GM12878 (cell line): Measurements from ENCODE around the gene SCNN1A. TPM values are rescaled to one million over a fixed set of nuclear protein-coding genes. Genes with fewer than 3 reads are reported as not detected.

Source experiments
- ATAC-seq: fragments of 200-7000 bp; cut with Tn5 transposase; 3 replicates; pipeline ENCODE4 v1.9.1; 2020; ENCODE audit warnings: mild to moderate bottlenecking, moderate library complexity
- BruUV-seq: library from RNA; stranded (reverse); fragments of 400-500 nt; replicated peaks from 2 replicates; lab custom pipeline; 2021; lab: Mats Ljungman, UMichigan
- CTCF ChIA-PET: fragments of 300-600 bp; sonication (Branson Sonifier 250); formaldehyde crosslinking; extraction: SDS; loops from one replicate; lab custom pipeline; 2021; ENCODE audit warnings: inconsistent platforms; lab: Yijun Ruan, JAX
- POLR2A ChIA-PET: fragments of 350-600 bp; formaldehyde crosslinking; extraction: SDS; loops from one replicate; lab custom pipeline; 2021; ENCODE audit warnings: inconsistent platforms; lab: Charles Lee
- RAD21 ChIA-PET: fragments of 300-600 bp; sonication (Branson Sonifier 250); formaldehyde crosslinking; loops from one replicate; lab custom pipeline; 2023; ENCODE audit warnings: antibody characterized with exemption; ENCODE audit not compliant: unreplicated experiment; lab: Charles Lee
- SMC1A ChIA-PET: fragments of 300-600 bp; sonication (Branson Sonifier 250); formaldehyde crosslinking; loops from one replicate; lab custom pipeline; 2023; ENCODE audit not compliant: unreplicated experiment, uncharacterized antibody; lab: Charles Lee
- DNase-seq: peaks from one replicate; pipeline ENCODE4 v3.0.0-alpha.2; 2011; ENCODE audit warnings: low read depth, low spot score
- FAIRE-seq: peaks from 3 replicates; lab custom pipeline; 2011; peaks lifted over from hg19 to GRCh38; lab: Jason Lieb, UNC
- H2AFZ ChIP-seq: 2 replicates; pipeline ENCODE4 v1.6.0; 2011; ENCODE audit warnings: low read depth, low read length, control low read depth; ENCODE audit not compliant: control insufficient read depth
- H3K27ac ChIP-seq: 2 replicates; pipeline ENCODE4 v1.5.1; 2011; ENCODE audit warnings: control low read depth; ENCODE audit not compliant: control insufficient read depth, insufficient read depth
- H3K27me3 ChIP-seq, 2 experiments: replicated peaks in 1 of 2; 2 replicates each; pipeline versions ENCODE4 v1.6.0 to v1.6.1; 2011; ENCODE audit warnings: low read length in 1 of 2; ENCODE audit not compliant: control insufficient read depth in 2 of 2, insufficient read depth in 2 of 2
- H3K36me3 ChIP-seq, 2 experiments: 2 replicates each; pipeline ENCODE4 v1.5.1; 2011; ENCODE audit warnings: low read length in 1 of 2; ENCODE audit not compliant: control insufficient read depth in 2 of 2, insufficient read depth in 2 of 2
- H3K4me1 ChIP-seq: 2 replicates; pipeline ENCODE4 v1.6.1; 2011; ENCODE audit warnings: mild to moderate bottlenecking, low read length, moderate library complexity, mixed read lengths; ENCODE audit not compliant: control insufficient read depth, insufficient read depth
- H3K4me2 ChIP-seq: 2 replicates; pipeline ENCODE4 v1.6.0; 2011; ENCODE audit warnings: control low read depth; ENCODE audit not compliant: control insufficient read depth, insufficient read depth
- H3K4me3 ChIP-seq: fragments of 200-600 bp; sonication (generic); 2 replicates; pipeline ENCODE4 v1.5.1; 2016
- H3K79me2 ChIP-seq: 2 replicates; pipeline ENCODE4 v1.6.0; 2011; ENCODE audit warnings: low read length; ENCODE audit not compliant: control insufficient read depth, insufficient read depth
- H3K9ac ChIP-seq: 2 replicates; pipeline ENCODE4 v1.8.0; 2011; ENCODE audit warnings: low read length, control low read depth, mixed read lengths; ENCODE audit not compliant: control insufficient read depth, insufficient read depth
- H3K9me3 ChIP-seq: replicated peaks from 3 replicates; pipeline ENCODE4 v1.5.1; 2011; ENCODE audit warnings: mild to moderate bottlenecking, low read length; ENCODE audit not compliant: control insufficient read depth, insufficient read depth
- H4K20me1 ChIP-seq: 2 replicates; pipeline ENCODE4 v1.6.0; 2011; ENCODE audit not compliant: control insufficient read depth, insufficient read depth
- ETV6 ChIP-seq, 2 experiments: fragments of 450-650 bp in 1 of 2; IDR thresholded peaks in 1 of 2; conservative IDR thresholded peaks in 1 of 2; 2 replicates each; pipeline ENCODE4 v1.6.1; 2014; ENCODE audit warnings: antibody characterized with exemption in 1 of 2, borderline replicate concordance in 1 of 2, low read depth in 1 of 2, mild to moderate bottlenecking in 1 of 2, moderate library complexity in 1 of 2
- HDAC2 ChIP-seq: fragments of 200-600 bp; sonication (generic); IDR thresholded peaks from 2 replicates; pipeline ENCODE4 v1.6.1; 2017
- IRF4 ChIP-seq: IDR thresholded peaks from 2 replicates; pipeline ENCODE4 v1.6.1; 2011; ENCODE audit warnings: low read depth, low read length
- KLF5 ChIP-seq: fragments of 450-650 bp; IDR thresholded peaks from 2 replicates; pipeline ENCODE4 v1.6.1; 2014; ENCODE audit warnings: mild to moderate bottlenecking; ENCODE audit not compliant: partially characterized antibody
- MEF2A ChIP-seq: IDR thresholded peaks from 2 replicates; pipeline ENCODE4 v1.6.1; 2011; ENCODE audit warnings: low read depth, mild to moderate bottlenecking, low read length, moderate library complexity; ENCODE audit not compliant: insufficient read depth
- ZNF217 ChIP-seq: fragments of 450-650 bp; IDR thresholded peaks from 2 replicates; pipeline ENCODE4 v1.6.1; 2017; ENCODE audit warnings: antibody characterized with exemption, mild to moderate bottlenecking
- WGBS: methylation state at CpG from one replicate; pipeline ENCODE4 v1.1.6; 2016; ENCODE audit warnings: low lambda C conversion rate; ENCODE audit not compliant: insufficient replicate concordance, insufficient coverage; ENCODE audit errors: missing lambda C conversion rate; 5-methylcytosine and 5-hydroxymethylcytosine counted together
- in situ Hi-C: fragments of 300-500 bp; cut with MboI; formaldehyde crosslinking; loops from 9 replicates; pipeline ENCODE4 v1.14.3; 2018; ENCODE audit warnings: mixed read lengths
- intact Hi-C: fragments of 100-400 bp; cut with micrococcal nuclease; formaldehyde crosslinking; loops from one replicate; pipeline ENCODE4 v1.14.2; 2022; ENCODE audit not compliant: unreplicated experiment
- polyA plus RNA-seq, 11 experiments: library from polyadenylated mRNA; depleted of rRNA in 4 of 11; unstranded in 6 of 11; stranded (reverse) in 5 of 11; fragments of >200 nt; fragmentation: Nextera tagmentation in 4 of 11; fragmentation: Illumina TruSeq in 1 of 11; extraction: Ambion mirVana in 4 of 11; extraction: Trizol in 1 of 11; gene quantifications; 1 replicate in 1 of 11; 2 replicates in 10 of 11; pipeline versions ENCODE4 v1.2.1 to v1.2.3, GENCODE V29; 2011 to 2016; ENCODE audit warnings: inconsistent platforms in 2 of 11, missing spikeins in 2 of 11, low read depth in 1 of 11
- total RNA-seq, 4 experiments: library from RNA; depleted of rRNA in 3 of 4; stranded (reverse); fragments of >200 nt in 3 of 4; fragmentation: Illumina TruSeq in 1 of 4; extraction: Trizol in 1 of 4; gene quantifications; 2 replicates each; pipeline versions ENCODE4 v1.2.1 to v1.2.3, GENCODE V29; 2013 to 2021
- TF ChIP-seq, protein P1 (sequence below): fragments of 450-650 bp; IDR thresholded peaks from 2 replicates; pipeline ENCODE4 v1.6.1; 2018; ENCODE audit warnings: mild to moderate bottlenecking, low read depth, moderate library complexity; ENCODE audit not compliant: partially characterized antibody
- TF ChIP-seq, protein P2 (sequence below): IDR thresholded peaks from 2 replicates; pipeline ENCODE4 v1.6.1; 2012; ENCODE audit warnings: low read depth, low read length, improper control_type of control experiment
- TF ChIP-seq, protein P3 (sequence below): fragments of 450-650 bp; IDR thresholded peaks from 2 replicates; pipeline ENCODE4 v1.6.1; 2017; ENCODE audit warnings: mild to moderate bottlenecking, low read depth, inconsistent platforms; ENCODE audit not compliant: poor library complexity, severe bottlenecking
- TF ChIP-seq, protein P4 (sequence below): fragments of 450-650 bp; formaldehyde crosslinking; IDR thresholded peaks from 2 replicates; pipeline ENCODE4 v1.5.0; 2022; ENCODE audit warnings: mild to moderate bottlenecking, missing genetic modification characterization
- TF ChIP-seq, protein P5 (sequence below): fragments of 450-650 bp; IDR thresholded peaks from 2 replicates; pipeline ENCODE4 v1.6.1; 2017; ENCODE audit warnings: low read depth, mild to moderate bottlenecking, moderate library complexity

The SCNN1A gene
- total and polyA plus RNA-seq, 10 of the 15 experiments (the other 5 are each of a cell fraction or from before 2014, with no cell fraction given), result 0.14 to 0.69 TPM; not detected in 8

DNA sequence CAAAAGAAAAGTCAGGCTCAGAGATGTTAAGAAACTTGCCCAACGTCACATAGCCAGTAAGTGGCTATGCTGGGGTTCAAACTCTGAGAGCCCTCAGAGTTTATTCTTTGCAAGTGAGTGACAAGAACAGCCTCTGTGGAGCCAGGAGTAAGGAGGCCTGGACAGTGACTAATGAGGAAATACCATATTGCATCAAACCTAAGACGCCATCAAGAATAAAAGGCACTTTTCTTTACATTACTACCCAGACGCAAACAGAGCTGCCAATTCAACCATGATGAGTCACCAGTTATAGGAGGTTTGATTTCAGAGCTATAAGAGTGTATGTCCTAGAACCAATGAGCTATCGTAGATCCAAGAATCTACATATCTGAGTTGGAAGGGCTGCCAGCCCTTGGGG, 42.9 kb downstream of the SCNN1A start:
- Histone ChIP-seq H3K4me2 (no peak overlapping the region), H3K9me3 (no peaks in the 10 kb centered on the region), H3K36me3 (peaks cover 11% of the 10 kb centered on the region in 2 experiments; a peak in 3 of 4 replicates), H3K79me2 (peaks cover 25% of the 10 kb centered on the region), H3K4me1 (peaks cover 42% of the 10 kb centered on the region), H3K27me3 (no peaks in the 10 kb centered on the region), H2AFZ (no peak overlapping the region), H3K27ac (no peak overlapping the region), H3K9ac (no peak overlapping the region), H4K20me1 (no peaks in the 10 kb centered on the region), H3K4me3 (no peak overlapping the region)
- CTCF ChIA-PET, result interaction anchor here (0.6 to 7.9 kb wide), 4 partner anchors 17 to 226 kb away, joined by 3 to 53 read pairs (median 4); no protein-coding TSS in a partner anchor
- BruUV-seq, result no TSS peak
- ATAC-seq (no peak), FAIRE-seq (no peak), DNase-seq (no peak)
- WGBS, result 89% methylated on average over 4 of the region's 4 CpGs
- in situ Hi-C loops, result no loop called here
- SMC1A ChIA-PET, result interaction anchor here (1.2 kb wide), 1 partner anchor 92 kb away, joined by 4 read pairs; no protein-coding TSS in a partner anchor
- POLR2A ChIA-PET, result interaction anchor here (0.7 to 1.1 kb wide), 3 partner anchors 9 to 139 kb away, joined by 3 to 10 read pairs (median 4); partner anchors contain the start of gene TNFRSF1A
- RAD21 ChIA-PET, result interaction anchor here (1.0 kb wide), 1 partner anchor 94 kb away, joined by 3 read pairs; no protein-coding TSS in a partner anchor
- intact Hi-C loops, result no loop called here
- TF ChIP-seq, protein P1, sequence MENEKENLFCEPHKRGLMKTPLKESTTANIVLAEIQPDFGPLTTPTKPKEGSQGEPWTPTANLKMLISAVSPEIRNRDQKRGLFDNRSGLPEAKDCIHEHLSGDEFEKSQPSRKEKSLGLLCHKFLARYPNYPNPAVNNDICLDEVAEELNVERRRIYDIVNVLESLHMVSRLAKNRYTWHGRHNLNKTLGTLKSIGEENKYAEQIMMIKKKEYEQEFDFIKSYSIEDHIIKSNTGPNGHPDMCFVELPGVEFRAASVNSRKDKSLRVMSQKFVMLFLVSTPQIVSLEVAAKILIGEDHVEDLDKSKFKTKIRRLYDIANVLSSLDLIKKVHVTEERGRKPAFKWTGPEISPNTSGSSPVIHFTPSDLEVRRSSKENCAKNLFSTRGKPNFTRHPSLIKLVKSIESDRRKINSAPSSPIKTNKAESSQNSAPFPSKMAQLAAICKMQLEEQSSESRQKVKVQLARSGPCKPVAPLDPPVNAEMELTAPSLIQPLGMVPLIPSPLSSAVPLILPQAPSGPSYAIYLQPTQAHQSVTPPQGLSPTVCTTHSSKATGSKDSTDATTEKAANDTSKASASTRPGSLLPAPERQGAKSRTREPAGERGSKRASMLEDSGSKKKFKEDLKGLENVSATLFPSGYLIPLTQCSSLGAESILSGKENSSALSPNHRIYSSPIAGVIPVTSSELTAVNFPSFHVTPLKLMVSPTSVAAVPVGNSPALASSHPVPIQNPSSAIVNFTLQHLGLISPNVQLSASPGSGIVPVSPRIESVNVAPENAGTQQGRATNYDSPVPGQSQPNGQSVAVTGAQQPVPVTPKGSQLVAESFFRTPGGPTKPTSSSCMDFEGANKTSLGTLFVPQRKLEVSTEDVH, result no peak
- TF ChIP-seq KLF5 (no peak), HDAC2 (no peak), MEF2A (no peak), ZNF217 (no peak), ETV6 (conservative IDR thresholded peaks at IDR 0.05 in 1 of 2, IDR thresholded peaks at IDR 0.05 in 1 of 2; ENCODE audit: borderline replicate concordance in 1 of 2, low read depth in 1 of 2) (no peak), IRF4 (no peak)
- TF ChIP-seq, protein P2, sequence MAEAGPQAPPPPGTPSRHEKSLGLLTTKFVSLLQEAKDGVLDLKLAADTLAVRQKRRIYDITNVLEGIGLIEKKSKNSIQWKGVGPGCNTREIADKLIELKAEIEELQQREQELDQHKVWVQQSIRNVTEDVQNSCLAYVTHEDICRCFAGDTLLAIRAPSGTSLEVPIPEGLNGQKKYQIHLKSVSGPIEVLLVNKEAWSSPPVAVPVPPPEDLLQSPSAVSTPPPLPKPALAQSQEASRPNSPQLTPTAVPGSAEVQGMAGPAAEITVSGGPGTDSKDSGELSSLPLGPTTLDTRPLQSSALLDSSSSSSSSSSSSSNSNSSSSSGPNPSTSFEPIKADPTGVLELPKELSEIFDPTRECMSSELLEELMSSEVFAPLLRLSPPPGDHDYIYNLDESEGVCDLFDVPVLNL, result no peak
- TF ChIP-seq, protein P3, sequence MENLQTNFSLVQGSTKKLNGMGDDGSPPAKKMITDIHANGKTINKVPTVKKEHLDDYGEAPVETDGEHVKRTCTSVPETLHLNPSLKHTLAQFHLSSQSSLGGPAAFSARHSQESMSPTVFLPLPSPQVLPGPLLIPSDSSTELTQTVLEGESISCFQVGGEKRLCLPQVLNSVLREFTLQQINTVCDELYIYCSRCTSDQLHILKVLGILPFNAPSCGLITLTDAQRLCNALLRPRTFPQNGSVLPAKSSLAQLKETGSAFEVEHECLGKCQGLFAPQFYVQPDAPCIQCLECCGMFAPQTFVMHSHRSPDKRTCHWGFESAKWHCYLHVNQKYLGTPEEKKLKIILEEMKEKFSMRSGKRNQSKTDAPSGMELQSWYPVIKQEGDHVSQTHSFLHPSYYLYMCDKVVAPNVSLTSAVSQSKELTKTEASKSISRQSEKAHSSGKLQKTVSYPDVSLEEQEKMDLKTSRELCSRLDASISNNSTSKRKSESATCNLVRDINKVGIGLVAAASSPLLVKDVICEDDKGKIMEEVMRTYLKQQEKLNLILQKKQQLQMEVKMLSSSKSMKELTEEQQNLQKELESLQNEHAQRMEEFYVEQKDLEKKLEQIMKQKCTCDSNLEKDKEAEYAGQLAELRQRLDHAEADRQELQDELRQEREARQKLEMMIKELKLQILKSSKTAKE, result no peak
- TF ChIP-seq, protein P4, sequence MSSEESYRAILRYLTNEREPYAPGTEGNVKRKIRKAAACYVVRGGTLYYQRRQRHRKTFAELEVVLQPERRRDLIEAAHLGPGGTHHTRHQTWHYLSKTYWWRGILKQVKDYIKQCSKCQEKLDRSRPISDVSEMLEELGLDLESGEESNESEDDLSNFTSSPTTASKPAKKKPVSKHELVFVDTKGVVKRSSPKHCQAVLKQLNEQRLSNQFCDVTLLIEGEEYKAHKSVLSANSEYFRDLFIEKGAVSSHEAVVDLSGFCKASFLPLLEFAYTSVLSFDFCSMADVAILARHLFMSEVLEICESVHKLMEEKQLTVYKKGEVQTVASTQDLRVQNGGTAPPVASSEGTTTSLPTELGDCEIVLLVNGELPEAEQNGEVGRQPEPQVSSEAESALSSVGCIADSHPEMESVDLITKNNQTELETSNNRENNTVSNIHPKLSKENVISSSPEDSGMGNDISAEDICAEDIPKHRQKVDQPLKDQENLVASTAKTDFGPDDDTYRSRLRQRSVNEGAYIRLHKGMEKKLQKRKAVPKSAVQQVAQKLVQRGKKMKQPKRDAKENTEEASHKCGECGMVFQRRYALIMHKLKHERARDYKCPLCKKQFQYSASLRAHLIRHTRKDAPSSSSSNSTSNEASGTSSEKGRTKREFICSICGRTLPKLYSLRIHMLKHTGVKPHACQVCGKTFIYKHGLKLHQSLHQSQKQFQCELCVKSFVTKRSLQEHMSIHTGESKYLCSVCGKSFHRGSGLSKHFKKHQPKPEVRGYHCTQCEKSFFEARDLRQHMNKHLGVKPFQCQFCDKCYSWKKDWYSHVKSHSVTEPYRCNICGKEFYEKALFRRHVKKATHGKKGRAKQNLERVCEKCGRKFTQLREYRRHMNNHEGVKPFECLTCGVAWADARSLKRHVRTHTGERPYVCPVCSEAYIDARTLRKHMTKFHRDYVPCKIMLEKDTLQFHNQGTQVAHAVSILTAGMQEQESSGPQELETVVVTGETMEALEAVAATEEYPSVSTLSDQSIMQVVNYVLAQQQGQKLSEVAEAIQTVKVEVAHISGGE, result no peak
- TF ChIP-seq, protein P5, sequence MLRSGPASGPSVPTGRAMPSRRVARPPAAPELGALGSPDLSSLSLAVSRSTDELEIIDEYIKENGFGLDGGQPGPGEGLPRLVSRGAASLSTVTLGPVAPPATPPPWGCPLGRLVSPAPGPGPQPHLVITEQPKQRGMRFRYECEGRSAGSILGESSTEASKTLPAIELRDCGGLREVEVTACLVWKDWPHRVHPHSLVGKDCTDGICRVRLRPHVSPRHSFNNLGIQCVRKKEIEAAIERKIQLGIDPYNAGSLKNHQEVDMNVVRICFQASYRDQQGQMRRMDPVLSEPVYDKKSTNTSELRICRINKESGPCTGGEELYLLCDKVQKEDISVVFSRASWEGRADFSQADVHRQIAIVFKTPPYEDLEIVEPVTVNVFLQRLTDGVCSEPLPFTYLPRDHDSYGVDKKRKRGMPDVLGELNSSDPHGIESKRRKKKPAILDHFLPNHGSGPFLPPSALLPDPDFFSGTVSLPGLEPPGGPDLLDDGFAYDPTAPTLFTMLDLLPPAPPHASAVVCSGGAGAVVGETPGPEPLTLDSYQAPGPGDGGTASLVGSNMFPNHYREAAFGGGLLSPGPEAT, result no peak
